ENCODE data around the gene ANAPC16. TPM values are rescaled to one million over a fixed set of nuclear protein-coding genes. Genes with fewer than 3 reads are reported as not detected.
A peak's percentile ranks its signal among the peaks of the same experiment; 100 is the strongest.

ANAPC16 gene
- total and polyA plus RNA-seq, 5 experiments from 2014 or later, result 121 to 453 (median 419) TPM

DNA sequence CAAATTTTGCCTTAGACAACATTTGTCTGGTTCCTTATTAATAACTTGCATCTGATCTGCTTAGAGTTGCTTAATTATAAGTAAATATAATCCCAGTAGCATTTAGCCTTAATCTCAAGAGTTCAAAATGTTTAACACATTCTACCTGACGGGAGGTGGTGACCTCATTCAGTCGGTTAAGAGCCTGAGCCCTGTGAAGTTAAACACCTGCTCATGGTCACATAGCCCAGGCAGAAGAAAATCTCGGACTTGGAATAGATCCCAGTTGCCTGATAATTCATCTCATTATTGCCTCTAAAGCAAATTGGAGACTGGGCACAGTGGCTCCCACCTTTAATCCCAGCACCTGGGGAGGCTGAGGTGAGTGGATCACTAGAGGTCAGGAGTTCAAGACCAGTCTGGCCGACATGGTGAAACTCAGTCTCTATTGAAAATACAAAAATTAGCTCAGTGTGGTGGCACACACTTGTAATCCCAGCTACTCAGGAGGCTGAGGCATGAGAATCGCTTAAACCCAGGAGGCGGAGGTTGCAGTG, 18.8 kb downstream of the ANAPC16 start:
- Mint-ChIP-seq H3K4me3 (no peak overlapping the region), H3K9me3 (no peaks in the 10 kb centered on the region), H3K36me3 (peaks cover 4 to 71% (median 20%) of the 10 kb centered on the region in 3 donors), H3K4me1 (peaks cover 9 to 36% (median 28%) of the 10 kb centered on the region in 4 donors), H3K27ac (peak overlapping the region in 4 of 10 donors; percentile 25 to 63 (median 52)), H3K27me3 (no peaks in the 10 kb centered on the region)
- POLR2A ChIA-PET, result interaction anchor here (0.7 kb wide), 1 partner anchor 240 kb away, joined by 3 read pairs; no protein-coding TSS in a partner anchor
- ATAC-seq (no peak), DNase-seq (no peak)

DNA sequence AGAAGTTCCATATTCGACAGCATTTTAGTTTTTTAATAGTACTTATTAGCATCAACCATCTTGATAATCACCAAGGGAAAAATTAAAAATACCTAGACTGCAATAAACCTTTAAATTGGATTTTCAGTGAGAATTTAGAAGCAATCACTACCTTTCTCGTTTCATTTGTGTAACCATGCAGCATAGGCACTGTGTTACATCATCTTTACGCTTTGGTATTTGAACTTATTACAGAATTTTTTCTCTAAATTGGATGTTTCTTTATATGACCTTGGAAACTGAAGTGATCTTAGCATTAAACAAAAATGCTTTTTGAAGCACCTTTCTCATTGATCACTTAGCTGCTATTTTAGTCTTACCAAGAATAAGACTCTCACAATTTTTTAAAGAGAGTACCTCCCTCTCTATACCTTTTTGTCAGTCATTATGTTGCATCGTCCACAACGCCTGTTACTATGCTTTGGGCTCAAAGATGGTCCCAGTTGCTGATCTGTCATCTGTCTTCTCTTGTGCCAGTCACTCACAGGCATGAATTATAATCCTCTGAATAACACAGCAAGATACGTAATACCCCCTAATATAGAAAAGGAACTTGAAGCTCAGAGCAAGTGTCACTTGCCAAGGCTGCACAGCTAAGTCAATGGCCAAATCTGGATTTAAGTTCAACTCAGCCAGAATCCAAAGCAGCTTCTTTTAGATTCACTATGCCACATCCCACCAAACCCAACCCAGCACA, 19.9 kb downstream of the ANAPC16 start:
- ATAC-seq (no peak), DNase-seq (no peak)
- peaks cover 3 to 64% (median 17%) of the 10 kb centered on the region in 3 donors for H3K36me3 Mint-ChIP-seq
- H3K4me1 Mint-ChIP-seq, result peaks cover 10 to 35% (median 25%) of the 10 kb centered on the region in 4 donors
- no peaks in the 10 kb centered on the region for H3K27me3 Mint-ChIP-seq
- no peaks in the 10 kb centered on the region for H3K9me3 Mint-ChIP-seq
- peak overlapping the region in 9 of 10 donors; percentile 5 to 86 (median 53) for H3K27ac Mint-ChIP-seq
- H3K4me3 Mint-ChIP-seq, result no peak overlapping the region
- POLR2A ChIA-PET, result interaction anchor here (0.9 to 1.3 kb wide), 3 partner anchors 12 to 85 kb away, joined by 3 to 5 read pairs (median 5); partner anchors contain the start of gene DDIT4

DNA sequence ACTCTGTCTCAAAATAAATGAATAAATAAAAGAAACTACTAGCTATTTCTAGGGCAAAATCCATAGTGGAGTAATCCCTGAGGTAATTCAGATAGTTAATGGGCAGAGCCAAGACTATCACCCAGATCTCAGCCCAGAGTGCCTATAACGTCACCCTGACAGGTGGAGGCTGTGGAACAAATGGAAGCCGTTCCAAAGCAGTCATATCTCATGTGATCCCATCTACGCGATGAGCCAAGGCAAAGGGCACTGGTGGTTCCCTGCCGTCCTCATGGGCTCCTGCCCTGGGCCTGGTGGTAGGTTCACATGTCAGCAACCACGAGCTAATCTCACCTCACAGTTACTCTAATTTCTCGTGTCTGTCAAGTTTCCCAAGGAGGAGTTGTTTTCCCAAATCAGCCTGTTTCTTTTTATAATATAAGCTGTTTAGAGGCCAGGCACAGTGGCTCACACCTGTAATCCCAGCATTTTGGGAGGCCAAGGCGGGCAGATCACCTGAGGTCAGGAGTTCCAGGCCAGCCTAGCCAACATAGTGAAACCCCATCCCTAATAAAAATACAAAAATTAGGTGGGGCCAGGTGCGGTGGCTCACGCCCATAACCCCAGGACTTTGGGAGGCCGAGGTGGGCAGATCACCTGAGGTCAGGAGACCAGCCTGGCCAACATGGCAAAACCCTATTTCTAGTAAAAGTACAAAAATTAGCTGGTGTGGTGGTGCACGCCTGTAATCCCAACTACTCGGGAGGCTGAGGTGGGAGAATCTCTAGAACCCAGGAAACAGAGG, 22.8 kb downstream of the ANAPC16 start:
- ATAC-seq, result no peak
- Mint-ChIP-seq H3K36me3 (peaks cover 0 to 39% (median 8%) of the 10 kb centered on the region in 3 donors), H3K4me3 (no peak overlapping the region), H3K27me3 (no peaks in the 10 kb centered on the region), H3K4me1 (peaks cover 22 to 53% (median 46%) of the 10 kb centered on the region in 4 donors), H3K9me3 (no peaks in the 10 kb centered on the region), H3K27ac (peak overlapping the region; percentile 29 to 92 (median 60))
- POLR2A ChIA-PET, result interaction anchor here (0.6 to 2.1 kb wide), 4 partner anchors 9 to 546 kb away, joined by 3 to 7 read pairs (median 5); partner anchors contain the start of gene ANAPC16
- no peak for DNase-seq

DNA sequence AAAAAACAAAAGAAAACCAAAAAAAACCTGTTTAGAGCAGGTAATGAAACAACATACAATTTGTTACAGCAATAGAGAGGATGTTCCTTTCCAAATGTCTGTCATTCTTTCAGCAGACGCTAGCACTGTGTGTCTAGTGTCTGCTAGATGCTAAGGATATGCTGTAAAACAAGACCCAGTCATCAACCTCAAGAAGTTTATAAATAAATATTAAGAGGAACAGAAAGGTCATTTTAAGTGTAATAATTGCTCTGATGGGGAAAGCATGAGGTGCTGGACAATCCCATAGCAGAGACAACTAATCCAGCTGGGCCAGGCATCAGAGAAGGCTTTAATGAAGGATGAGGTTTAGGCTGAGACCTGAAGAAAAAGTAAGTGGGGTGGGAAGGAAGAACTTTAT, 23.6 kb downstream of the ANAPC16 start:
- H3K9me3 Mint-ChIP-seq, result no peaks in the 10 kb centered on the region
- POLR2A ChIA-PET, result interaction anchor here (1.6 kb wide), 1 partner anchor 8 kb away, joined by 7 read pairs; no protein-coding TSS in a partner anchor
- H3K27ac Mint-ChIP-seq, result peak overlapping the region in 9 of 10 donors; percentile 11 to 92 (median 80)
- no peak overlapping the region for H3K4me3 Mint-ChIP-seq
- peaks cover 0 to 33% (median 8%) of the 10 kb centered on the region in 3 donors for H3K36me3 Mint-ChIP-seq
- H3K27me3 Mint-ChIP-seq, result no peaks in the 10 kb centered on the region
- DNase-seq, result no peak
- peaks cover 26 to 62% (median 54%) of the 10 kb centered on the region in 4 donors for H3K4me1 Mint-ChIP-seq
- no peak for ATAC-seq

DNA sequence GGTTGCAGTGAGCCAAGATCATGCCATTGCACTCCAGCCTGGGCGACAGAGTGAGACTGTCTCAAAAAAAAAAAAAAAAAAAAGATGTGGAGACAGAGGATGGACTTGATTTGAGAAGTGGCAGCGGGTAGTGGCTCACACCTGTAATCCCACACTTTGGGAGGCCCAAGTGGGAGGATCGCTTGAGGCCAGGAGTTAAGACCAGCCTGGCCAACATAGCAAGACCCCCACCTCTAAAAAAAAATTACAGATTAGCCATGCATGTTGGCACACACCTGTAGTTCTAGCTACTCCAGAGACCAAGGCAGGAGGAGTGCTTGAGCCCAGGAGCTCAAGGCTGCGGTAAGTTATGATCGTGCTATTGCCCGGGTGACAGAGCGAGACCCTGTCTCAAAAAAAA, 24.6 kb downstream of the ANAPC16 start:
- DNase-seq (no peak), ATAC-seq (no peak)
- no peak overlapping the region for H3K4me3 Mint-ChIP-seq
- POLR2A ChIA-PET, result interaction anchor here (0.6 to 0.7 kb wide), 3 partner anchors 25 to 85 kb away, joined by 3 to 5 read pairs (median 3); no protein-coding TSS in a partner anchor
- no peaks in the 10 kb centered on the region for H3K9me3 Mint-ChIP-seq
- peaks cover 0 to 24% (median 8%) of the 10 kb centered on the region in 3 donors for H3K36me3 Mint-ChIP-seq
- no peaks in the 10 kb centered on the region for H3K27me3 Mint-ChIP-seq
- H3K4me1 Mint-ChIP-seq, result peaks cover 32 to 71% (median 64%) of the 10 kb centered on the region in 4 donors
- H3K27ac Mint-ChIP-seq, result peak overlapping the region in 4 of 10 donors; percentile 48 to 82 (median 62)

DNA sequence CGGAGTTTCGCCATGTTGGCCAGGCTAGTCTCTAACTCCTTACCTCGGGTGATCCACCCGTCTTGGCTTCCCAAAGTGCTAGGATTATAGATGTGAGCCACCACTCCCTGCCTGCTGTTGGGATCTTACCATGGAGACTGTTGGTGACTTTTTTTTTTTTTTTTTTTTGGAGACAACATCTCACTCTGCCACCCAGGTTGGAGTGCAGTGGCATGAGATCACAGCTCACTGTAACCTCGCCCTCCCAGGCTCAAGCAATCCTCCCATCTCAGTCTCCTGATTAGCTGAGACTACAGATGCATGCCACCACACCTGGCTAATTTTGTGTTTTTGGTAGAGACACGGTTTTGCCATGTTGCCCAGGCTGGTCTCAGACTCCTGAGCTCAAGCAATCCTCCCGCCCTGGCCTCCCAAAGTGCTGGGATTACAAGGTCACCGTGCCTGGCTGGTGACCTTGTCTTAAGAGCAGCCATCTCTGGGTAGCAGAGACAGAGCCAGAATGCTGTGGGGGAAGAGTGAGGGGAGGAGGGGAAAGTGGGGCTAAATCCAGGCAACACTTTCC, 26.0 kb downstream of the ANAPC16 start:
- ATAC-seq, result no peak
- POLR2A ChIA-PET, result interaction anchor here (0.6 to 1.2 kb wide), 4 partner anchors 11 to 97 kb away, joined by 3 to 5 read pairs (median 3); no protein-coding TSS in a partner anchor
- H3K27ac Mint-ChIP-seq, result peak overlapping the region in 7 of 10 donors; percentile 29 to 82 (median 56)

DNA sequence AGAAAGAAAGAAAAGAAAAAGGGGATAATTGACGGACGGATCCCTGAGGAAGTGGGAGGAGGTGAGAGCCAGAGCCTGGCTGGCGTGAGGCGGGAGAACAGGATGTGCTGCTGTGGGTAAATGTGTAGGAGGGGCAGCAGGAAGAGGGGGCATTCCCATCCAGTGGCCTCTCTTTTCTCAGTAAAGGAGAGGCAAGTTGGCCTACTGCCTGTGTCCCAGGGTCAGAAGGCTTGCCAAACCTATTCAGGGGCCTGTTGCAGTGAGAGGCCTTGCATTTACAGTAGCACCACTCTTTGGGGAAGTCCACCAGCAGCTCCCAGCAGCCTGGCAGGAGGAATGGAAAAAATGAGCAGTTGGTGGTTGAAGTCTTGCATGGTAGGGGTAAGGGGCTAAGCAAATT, 26.9 kb downstream of the ANAPC16 start:
- POLR2A ChIA-PET, result interaction anchor here (0.6 to 9.5 kb wide), 5 partner anchors 10 to 32 kb away, joined by 3 to 83 read pairs (median 3); partner anchors contain the start of genes ANAPC16 and DDIT4
- Mint-ChIP-seq H3K36me3 (peaks cover 0 to 4% (median 2%) of the 10 kb centered on the region in 3 donors), H3K4me1 (peaks cover 41 to 90% (median 78%) of the 10 kb centered on the region in 4 donors), H3K4me3 (peak overlapping the region in 9 of 10 donors; percentile 2 to 75 (median 68)), H3K27ac (peak overlapping the region; percentile 46 to 95 (median 80)), H3K9me3 (no peaks in the 10 kb centered on the region), H3K27me3 (no peaks in the 10 kb centered on the region)
- no peak for DNase-seq
- ATAC-seq, result no peak

More for the DNA sequence above, 26.0 kb downstream of the ANAPC16 start:
- Mint-ChIP-seq H3K9me3 (no peaks in the 10 kb centered on the region), H3K27me3 (no peaks in the 10 kb centered on the region), H3K4me3 (peak overlapping the region in 6 of 10 donors; percentile 30 to 63 (median 45)), H3K4me1 (peaks cover 38 to 81% (median 71%) of the 10 kb centered on the region in 4 donors), H3K36me3 (peaks cover 0 to 12% (median 2%) of the 10 kb centered on the region in 3 donors)
- no peak for DNase-seq

DNA sequence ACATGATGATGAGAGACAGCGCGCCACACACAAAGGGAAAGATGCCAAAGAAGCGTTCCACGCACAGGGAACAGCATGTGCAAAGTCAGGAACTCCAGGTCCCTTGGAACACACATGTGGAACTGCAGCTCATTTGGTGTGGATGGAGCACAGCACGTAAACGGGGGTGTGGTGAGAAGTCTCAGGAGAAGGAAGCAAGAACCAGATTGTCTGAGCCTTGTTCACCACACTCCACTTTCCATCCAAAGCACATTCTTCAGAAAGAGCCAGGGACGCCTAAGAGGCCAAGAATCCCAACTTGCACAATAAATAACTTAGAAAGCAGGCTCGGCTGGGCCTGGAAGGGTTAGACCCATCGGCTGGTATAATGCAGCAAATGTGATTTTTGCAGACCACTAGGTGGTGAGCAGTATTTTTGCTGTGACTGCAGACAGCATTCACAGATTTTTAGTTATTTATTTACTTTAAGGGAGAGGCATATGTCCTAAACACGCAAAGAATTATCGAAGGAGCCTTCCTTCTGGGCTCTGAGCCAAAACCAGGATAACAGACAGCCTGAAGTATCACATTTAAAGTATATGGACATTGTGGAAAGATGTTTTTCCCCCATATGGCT, 28.1 kb downstream of the ANAPC16 start:
- H3K4me1 Mint-ChIP-seq, result peaks cover 50 to 95% (median 87%) of the 10 kb centered on the region in 4 donors
- peak overlapping the region; percentile 72 to 95 (median 90) for H3K27ac Mint-ChIP-seq
- H3K27me3 Mint-ChIP-seq, result no peaks in the 10 kb centered on the region
- peak in 1 of 10 donors; percentile 22 for DNase-seq
- no peak for ATAC-seq
- peaks cover 0 to 4% (median 2%) of the 10 kb centered on the region in 3 donors for H3K36me3 Mint-ChIP-seq
- no peaks in the 10 kb centered on the region for H3K9me3 Mint-ChIP-seq
- POLR2A ChIA-PET, result interaction anchor here (0.6 to 9.5 kb wide), 4 partner anchors 15 to 111 kb away, joined by 3 to 83 read pairs (median 4); partner anchors contain the start of genes DDIT4 and DNAJB12
- H3K4me3 Mint-ChIP-seq, result peak overlapping the region in 9 of 10 donors; percentile 38 to 76 (median 63)

DNA sequence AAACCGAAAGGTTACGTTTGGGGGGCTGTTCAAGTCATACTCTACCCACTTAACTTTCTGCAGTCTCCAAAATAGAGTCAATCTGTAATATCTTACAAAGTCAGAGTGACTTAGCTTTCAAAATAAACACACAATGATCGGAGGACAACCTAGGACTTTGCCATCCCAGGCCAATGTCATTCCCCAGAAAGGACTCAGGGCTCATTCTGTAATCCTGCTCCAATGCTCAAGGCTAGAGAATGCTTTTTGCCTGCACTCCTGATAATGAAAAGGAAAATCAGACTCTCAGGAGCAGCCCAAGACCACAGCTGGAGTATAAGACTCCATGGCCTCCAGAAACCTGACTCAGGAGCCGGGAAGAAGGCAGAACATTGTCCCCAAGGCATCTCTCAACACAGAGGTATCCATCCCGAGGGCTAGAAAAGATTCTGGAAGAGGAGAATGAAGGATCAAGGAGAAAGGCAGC, 28.8 kb downstream of the ANAPC16 start:
- H3K27ac Mint-ChIP-seq, result peak overlapping the region; percentile 71 to 95 (median 90)
- H3K27me3 Mint-ChIP-seq, result no peaks in the 10 kb centered on the region
- H3K9me3 Mint-ChIP-seq, result no peaks in the 10 kb centered on the region
- peaks cover 50 to 92% (median 87%) of the 10 kb centered on the region in 4 donors for H3K4me1 Mint-ChIP-seq
- ATAC-seq (no peak), DNase-seq (no peak)
- peaks cover 0 to 3% (median under 1%) of the 10 kb centered on the region in 3 donors for H3K36me3 Mint-ChIP-seq
- POLR2A ChIA-PET, result interaction anchor here (1.3 to 9.5 kb wide), 3 partner anchors 16 to 87 kb away, joined by 4 to 83 read pairs (median 4); partner anchors contain the start of gene DDIT4
- peak overlapping the region; percentile 9 to 76 (median 60) for H3K4me3 Mint-ChIP-seq

DNA sequence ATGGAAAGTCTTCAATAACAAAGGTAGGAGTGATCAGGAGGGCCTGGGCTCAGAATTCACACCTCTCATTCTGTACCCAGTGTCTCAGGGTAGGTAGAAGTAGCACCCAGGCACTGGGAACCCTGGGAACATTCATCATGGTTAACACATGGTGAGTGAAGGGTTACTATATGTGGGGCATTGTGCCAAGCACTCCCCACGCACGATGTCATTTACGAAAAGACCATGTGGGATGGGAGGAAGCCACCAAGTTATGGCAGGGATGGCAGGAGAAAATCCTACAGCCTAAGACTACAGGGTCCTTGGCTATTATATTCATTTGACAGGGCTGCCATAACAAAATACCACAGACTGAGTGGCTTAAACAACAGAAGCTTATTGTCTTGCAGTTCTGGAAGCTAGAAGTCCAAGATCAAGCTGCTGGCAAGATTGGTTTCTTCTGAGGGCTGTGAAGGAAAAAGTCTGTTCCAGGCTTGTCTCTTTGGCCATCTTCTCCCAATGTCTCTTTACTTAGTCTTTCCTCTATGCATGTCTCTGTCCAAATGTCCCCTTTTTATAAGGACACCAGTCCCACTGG, 30.2 kb downstream of the ANAPC16 start:
- no peaks in the 10 kb centered on the region for H3K36me3 Mint-ChIP-seq
- peaks cover 50 to 96% (median 91%) of the 10 kb centered on the region in 4 donors for H3K4me1 Mint-ChIP-seq
- no peaks in the 10 kb centered on the region for H3K9me3 Mint-ChIP-seq
- no peaks in the 10 kb centered on the region for H3K27me3 Mint-ChIP-seq
- peak overlapping the region in 9 of 10 donors; percentile 26 to 76 (median 63) for H3K4me3 Mint-ChIP-seq
- DNase-seq (no peak), ATAC-seq (no peak)
- peak overlapping the region; percentile 71 to 95 (median 93) for H3K27ac Mint-ChIP-seq
- POLR2A ChIA-PET, result interaction anchor here (0.7 to 9.5 kb wide), 12 partner anchors 8 to 140 kb away, joined by 3 to 83 read pairs (median 5); partner anchors contain the start of genes ANAPC16, ASCC1 and DDIT4

Measured in naive thymus-derived CD8-positive, alpha-beta T cell (primary cell).